Tibial artery (tissue), 4 donors: ENCODE results near the gene STIMATE.

Experiments used
- DNase-seq, 2 donors: peaks; one replicate each; pipeline ENCODE4 v3.0.0-alpha.2; 2019
- H3K27ac ChIP-seq, 2 donors: fragments of 200-600 bp; sonication (generic) in 1 of 2; 1 replicate in 1 of 2; 2 replicates in 1 of 2; pipeline ENCODE4 v1.5.1; 2018 to 2019; ENCODE audit warnings: mild to moderate bottlenecking in 1 of 2
- H3K27me3 ChIP-seq, 2 donors: fragments of 200-600 bp; sonication (generic) in 1 of 2; one replicate each; pipeline versions ENCODE4 v1.5.1 to v1.6.0; 2016 to 2019
- H3K36me3 ChIP-seq, 3 donors: fragments of 200-600 bp; sonication (generic) in 2 of 3; one replicate each; pipeline ENCODE4 v1.5.1; 2016 to 2019; ENCODE audit warnings: mild to moderate bottlenecking in 2 of 3
- H3K4me1 ChIP-seq, 4 donors: fragments of 200-600 bp; sonication (generic) in 2 of 4; 1 replicate in 3 of 4; 2 replicates in 1 of 4; pipeline ENCODE4 v1.5.1; 2016 to 2019
- H3K4me3 ChIP-seq, 2 donors: fragments of 200-600 bp; sonication (generic) in 1 of 2; 1 replicate in 1 of 2; 2 replicates in 1 of 2; pipeline ENCODE4 v1.5.1; 2018 to 2019; ENCODE audit warnings: mild to moderate bottlenecking in 2 of 2
- H3K9me3 ChIP-seq, 3 donors: fragments of 200-600 bp; sonication (generic) in 1 of 3; one replicate each; pipeline ENCODE4 v1.5.1; 2016 to 2019
- intact Hi-C: fragments of 100-400 bp; cut with DNase I; formaldehyde crosslinking; loops from one replicate; pipeline ENCODE4 v1.15.0; 2023; ENCODE audit warnings: low total_unique reads
- TF ChIP-seq, protein P1 (sequence below), 2 experiments: fragments of 200-600 bp in 1 of 2; fragments of 450-650 bp in 1 of 2; IDR thresholded peaks; one replicate each; pipeline ENCODE4 v1.5.1; 2017 to 2019; ENCODE audit warnings: antibody characterized with exemption in 2 of 2, mild to moderate bottlenecking in 1 of 2, moderate library complexity in 1 of 2

STIMATE gene

DNA sequence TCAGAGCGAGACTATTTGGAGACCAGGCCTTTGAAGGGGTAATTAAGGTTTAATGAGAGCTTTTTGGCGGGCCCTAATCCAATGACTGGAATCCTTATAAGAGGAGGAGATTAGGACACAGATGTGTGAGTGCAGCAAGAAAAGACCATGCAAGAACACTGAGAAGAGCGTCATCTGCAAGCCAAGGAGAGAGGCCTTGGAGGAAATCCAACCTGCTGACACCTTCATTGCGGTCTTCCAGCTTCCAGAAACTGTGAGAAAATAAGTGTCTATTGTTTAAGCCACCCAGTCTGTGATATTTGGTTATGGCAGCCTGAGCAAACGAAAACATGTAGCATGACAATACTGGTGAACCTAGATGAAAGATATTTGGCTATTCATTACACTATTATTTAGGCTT is 39.5 kb downstream of the STIMATE start:
- H3K36me3 ChIP-seq = peaks cover 9 to 44% (median 16%) of the 10 kb centered on the region in 3 donors
- H3K4me1 ChIP-seq = no peaks in the 10 kb centered on the region
- no peak for DNase-seq
- no peak overlapping the region for H3K4me3 ChIP-seq
- H3K27me3 ChIP-seq = no peaks in the 10 kb centered on the region
- H3K27ac ChIP-seq = no peak overlapping the region
- TF ChIP-seq, protein P1, sequence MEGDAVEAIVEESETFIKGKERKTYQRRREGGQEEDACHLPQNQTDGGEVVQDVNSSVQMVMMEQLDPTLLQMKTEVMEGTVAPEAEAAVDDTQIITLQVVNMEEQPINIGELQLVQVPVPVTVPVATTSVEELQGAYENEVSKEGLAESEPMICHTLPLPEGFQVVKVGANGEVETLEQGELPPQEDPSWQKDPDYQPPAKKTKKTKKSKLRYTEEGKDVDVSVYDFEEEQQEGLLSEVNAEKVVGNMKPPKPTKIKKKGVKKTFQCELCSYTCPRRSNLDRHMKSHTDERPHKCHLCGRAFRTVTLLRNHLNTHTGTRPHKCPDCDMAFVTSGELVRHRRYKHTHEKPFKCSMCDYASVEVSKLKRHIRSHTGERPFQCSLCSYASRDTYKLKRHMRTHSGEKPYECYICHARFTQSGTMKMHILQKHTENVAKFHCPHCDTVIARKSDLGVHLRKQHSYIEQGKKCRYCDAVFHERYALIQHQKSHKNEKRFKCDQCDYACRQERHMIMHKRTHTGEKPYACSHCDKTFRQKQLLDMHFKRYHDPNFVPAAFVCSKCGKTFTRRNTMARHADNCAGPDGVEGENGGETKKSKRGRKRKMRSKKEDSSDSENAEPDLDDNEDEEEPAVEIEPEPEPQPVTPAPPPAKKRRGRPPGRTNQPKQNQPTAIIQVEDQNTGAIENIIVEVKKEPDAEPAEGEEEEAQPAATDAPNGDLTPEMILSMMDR (IDR thresholded peaks at IDR 0.05) = no peak
- H3K9me3 ChIP-seq = no peaks in the 10 kb centered on the region
- intact Hi-C loops = loop anchor here (10.0 kb wide), 1 partner anchor 217 kb away; no protein-coding TSS in a partner anchor

- TF ChIP-seq, protein P1 (IDR thresholded peaks at IDR 0.05) = no peak
- H3K4me3 ChIP-seq = no peak overlapping the region
- H3K36me3 ChIP-seq = peaks cover 12 to 51% (median 22%) of the 10 kb centered on the region in 3 donors
- intact Hi-C loops = loop anchor here (10.0 kb wide), 1 partner anchor 218 kb away; no protein-coding TSS in a partner anchor
- no peak for DNase-seq
- H3K27ac ChIP-seq = no peak overlapping the region
- no peaks in the 10 kb centered on the region for H3K27me3 ChIP-seq
- no peaks in the 10 kb centered on the region for H3K4me1 ChIP-seq
- no peaks in the 10 kb centered on the region for H3K9me3 ChIP-seq
Measured at GRCh38 chr3:52857133-52857532, 40.2 kb downstream of the STIMATE start.

DNA sequence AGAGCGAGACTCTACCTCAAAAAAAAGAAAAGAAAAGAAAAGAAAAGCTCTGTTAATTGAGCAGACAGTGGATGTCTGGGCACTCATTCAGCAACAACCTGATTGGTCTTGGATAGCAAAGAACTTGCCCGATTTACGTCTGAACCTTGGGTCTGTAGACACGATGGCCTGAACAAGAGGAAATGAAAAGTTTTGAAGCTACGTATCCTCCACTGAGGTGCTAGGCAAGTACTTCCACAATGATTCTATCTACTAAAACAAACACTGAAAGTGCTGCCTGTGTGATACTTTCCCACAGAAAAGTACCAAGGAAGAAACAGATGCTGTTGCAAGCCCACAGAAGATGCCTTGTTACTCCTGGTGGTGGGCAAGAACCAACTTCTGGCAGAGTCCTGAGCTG is 40.7 kb downstream of the STIMATE start:
- H3K27me3 ChIP-seq = no peaks in the 10 kb centered on the region
- H3K36me3 ChIP-seq = peaks cover 16 to 53% (median 27%) of the 10 kb centered on the region in 3 donors
- H3K4me1 ChIP-seq = no peaks in the 10 kb centered on the region
- intact Hi-C loops = loop anchor here (10.0 kb wide), 1 partner anchor 218 kb away; no protein-coding TSS in a partner anchor
- no peak overlapping the region for H3K27ac ChIP-seq
- H3K4me3 ChIP-seq = no peak overlapping the region
- DNase-seq = no peak
- H3K9me3 ChIP-seq = no peaks in the 10 kb centered on the region
- TF ChIP-seq, protein P1 (IDR thresholded peaks at IDR 0.05) = no peak

DNA sequence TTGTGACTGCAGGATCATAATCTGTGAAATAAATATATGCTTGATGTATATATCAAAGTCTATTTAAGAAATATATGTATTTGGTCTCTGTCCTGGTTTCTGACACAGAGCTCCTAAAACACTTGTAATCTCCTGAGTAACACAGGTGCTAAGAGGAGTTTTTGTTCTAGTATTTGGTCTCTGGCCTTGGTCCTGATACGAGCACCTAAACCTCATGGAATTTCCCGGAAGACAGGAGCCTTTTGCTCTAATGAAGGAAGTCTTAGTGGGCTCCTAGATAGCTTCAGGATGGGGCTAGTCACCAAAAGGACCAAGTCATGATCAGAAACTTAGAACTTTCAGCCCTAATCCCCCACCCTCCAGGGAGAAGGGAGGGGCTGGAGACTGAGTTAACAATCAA is 43.3 kb downstream of the STIMATE start:
- peaks cover 0 to 1% (median 0%) of the 10 kb centered on the region in 4 donors for H3K4me1 ChIP-seq
- DNase-seq = no peak
- H3K36me3 ChIP-seq = peaks cover 25 to 67% (median 51%) of the 10 kb centered on the region in 3 donors
- no peaks in the 10 kb centered on the region for H3K27me3 ChIP-seq
- intact Hi-C loops = loop anchor here (5.0 to 10.0 kb wide), 2 partner anchors 78 to 221 kb away; no protein-coding TSS in a partner anchor
- TF ChIP-seq, protein P1 (IDR thresholded peaks at IDR 0.05) = no peak
- H3K4me3 ChIP-seq = no peak overlapping the region
- H3K27ac ChIP-seq = no peak overlapping the region
- no peaks in the 10 kb centered on the region for H3K9me3 ChIP-seq

DNA sequence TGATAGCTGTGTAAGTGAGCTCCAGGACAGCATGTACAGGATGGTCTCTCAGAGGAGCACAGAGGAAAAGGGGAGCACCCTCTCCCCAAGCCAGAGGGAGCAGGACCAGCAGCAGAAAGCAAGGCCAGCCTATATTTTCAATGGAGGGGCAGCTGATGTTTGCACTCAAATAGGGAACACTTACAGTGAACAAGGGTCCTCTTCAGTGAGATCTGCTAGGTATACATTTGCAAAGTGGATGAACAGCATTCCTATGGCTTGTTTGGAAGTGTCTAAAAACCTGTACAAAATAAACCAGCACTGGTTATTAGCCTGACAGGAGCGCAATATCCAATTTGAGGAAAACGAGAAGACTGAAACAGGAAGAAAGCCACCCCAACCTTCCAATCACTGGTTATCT is 44.9 kb downstream of the STIMATE start:
- TF ChIP-seq, protein P1 (IDR thresholded peaks at IDR 0.05) = no peak
- Histone ChIP-seq H3K27me3 (no peaks in the 10 kb centered on the region), H3K4me3 (no peak overlapping the region), H3K4me1 (peaks cover 0 to 13% (median 0%) of the 10 kb centered on the region in 4 donors), H3K36me3 (peaks cover 30 to 83% (median 56%) of the 10 kb centered on the region in 3 donors), H3K9me3 (no peaks in the 10 kb centered on the region), H3K27ac (no peak overlapping the region)
- intact Hi-C loops = loop anchor here (5.0 to 10.0 kb wide), 2 partner anchors 80 to 222 kb away; no protein-coding TSS in a partner anchor
- DNase-seq = no peak
